NK-92 treated with Interleukin-12 subunit alpha and Interleukin-12 subunit beta, amount 100 ng/mL, for 24 hours (cell line): Measurements from ENCODE around the gene ZNF384.

Experiments
- DNase-seq: peaks from one replicate; lab custom pipeline; 2025; lab: John Stamatoyannopoulos, UW

The ZNF384 gene

GRCh38 chr12:6699259-6699988 lies 10.2 kb upstream of the ZNF384 start:
- no peak for DNase-seq

- DNase-seq: no peak
These were observed 9.3 kb upstream of the ZNF384 start for GRCh38 chr12:6698352-6699046.

- DNase-seq: no peak
These were observed 8.6 kb upstream of the ZNF384 start for GRCh38 chr12:6697584-6698351.

GRCh38 chr12:6696690-6697583 lies 7.8 kb upstream of the ZNF384 start:
- no peak for DNase-seq

GRCh38 chr12:6695313-6696045 lies 6.3 kb upstream of the ZNF384 start:
- DNase-seq: no peak

GRCh38 chr12:6694701-6695100 lies 5.5 kb upstream of the ZNF384 start:
- DNase-seq: no peak

- DNase-seq: no peak
These were observed 4.7 kb upstream of the ZNF384 start for GRCh38 chr12:6693832-6694355.

- no peak for DNase-seq
These were observed 3.7 kb upstream of the ZNF384 start for GRCh38 chr12:6692888-6693287.

- DNase-seq: no peak
These were observed 2.3 kb upstream of the ZNF384 start for GRCh38 chr12:6691473-6691872.

GRCh38 chr12:6688543-6688998 lies 604 bp downstream of the ZNF384 start:
- peak; percentile 15 for DNase-seq

- no peak for DNase-seq
These were observed 3.4 kb downstream of the ZNF384 start for GRCh38 chr12:6685814-6686213.

GRCh38 chr12:6684609-6685008 lies 4.6 kb downstream of the ZNF384 start:
- DNase-seq: no peak

- DNase-seq: no peak
These were observed 12.2 kb downstream of the ZNF384 start for GRCh38 chr12:6676962-6677361.

GRCh38 chr12:6672143-6672542 lies 17.0 kb downstream of the ZNF384 start:
- DNase-seq: no peak

- DNase-seq: no peak
These were observed 21.5 kb downstream of the ZNF384 start for GRCh38 chr12:6667559-6668210.

- no peak for DNase-seq
These were observed 23.0 kb downstream of the ZNF384 start for GRCh38 chr12:6666211-6666610.

- no peak for DNase-seq
These were observed 24.3 kb downstream of the ZNF384 start for GRCh38 chr12:6664902-6665301.

GRCh38 chr12:6662906-6663742 lies 26.1 kb downstream of the ZNF384 start, which contains the start of gene ING4:
Gene ING4, minus strand, starts transcription at chr12:6663119. Its CDS starts 18 bp downstream, at chr12:6663101.
- DNase-seq: peak; percentile 85

- no peak for DNase-seq
These were observed 26.6 kb downstream of the ZNF384 start for GRCh38 chr12:6662602-6662905.
